Epithelial cell of esophagus (primary cell): ENCODE results near the gene CD53.

Source experiments
- DNase-seq: peaks from one replicate; pipeline ENCODE4 v3.0.0; 2010; ENCODE audit warnings: low read depth
- H3K4me3 ChIP-seq: 2 replicates; pipeline ENCODE4 v1.5.1; 2011; ENCODE audit warnings: mild to moderate bottlenecking, low read length, control low read depth
- TF ChIP-seq, protein P1 (sequence below): IDR thresholded peaks from 2 replicates; pipeline ENCODE4 v1.5.1; 2011; ENCODE audit warnings: low read depth, mild to moderate bottlenecking, low read length, control low read depth, inconsistent platforms; ENCODE audit not compliant: insufficient read depth; ENCODE audit errors: missing control alignments

The CD53 gene

DNA sequence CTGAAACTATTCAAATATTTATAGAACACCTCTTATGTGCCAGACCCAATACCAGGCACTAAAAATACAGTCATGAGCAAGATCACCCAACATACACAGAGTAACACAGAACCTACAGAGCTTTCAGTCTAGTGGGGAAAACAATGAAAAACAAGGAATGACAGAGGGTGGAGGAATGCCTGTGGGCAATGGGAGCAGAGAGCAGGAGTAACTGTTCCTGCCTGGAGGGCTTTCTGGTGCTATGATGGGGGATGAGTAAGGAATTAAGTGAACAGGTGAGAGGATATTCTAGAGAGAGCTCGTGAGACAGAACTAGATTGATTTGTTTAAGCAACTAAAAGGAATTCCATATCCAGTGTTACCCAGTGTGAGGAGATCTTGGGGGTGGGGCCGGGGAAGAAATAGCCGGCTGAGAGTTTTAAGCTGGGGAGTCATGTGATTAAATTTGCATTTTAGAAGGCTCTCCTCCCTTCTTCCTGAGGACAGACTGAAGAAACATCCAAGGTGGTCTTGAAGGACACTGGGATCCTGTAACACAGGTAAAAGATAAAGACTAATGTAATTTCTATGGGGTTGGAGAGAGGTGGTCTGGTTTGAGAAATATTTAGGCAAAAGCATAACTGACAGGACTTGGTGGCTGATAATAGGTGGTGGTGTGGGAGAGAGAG, 2.1 kb upstream of the CD53 start:
- H3K4me3 ChIP-seq = no peak overlapping the region
- peak; percentile 2 for DNase-seq
- TF ChIP-seq, protein P1, sequence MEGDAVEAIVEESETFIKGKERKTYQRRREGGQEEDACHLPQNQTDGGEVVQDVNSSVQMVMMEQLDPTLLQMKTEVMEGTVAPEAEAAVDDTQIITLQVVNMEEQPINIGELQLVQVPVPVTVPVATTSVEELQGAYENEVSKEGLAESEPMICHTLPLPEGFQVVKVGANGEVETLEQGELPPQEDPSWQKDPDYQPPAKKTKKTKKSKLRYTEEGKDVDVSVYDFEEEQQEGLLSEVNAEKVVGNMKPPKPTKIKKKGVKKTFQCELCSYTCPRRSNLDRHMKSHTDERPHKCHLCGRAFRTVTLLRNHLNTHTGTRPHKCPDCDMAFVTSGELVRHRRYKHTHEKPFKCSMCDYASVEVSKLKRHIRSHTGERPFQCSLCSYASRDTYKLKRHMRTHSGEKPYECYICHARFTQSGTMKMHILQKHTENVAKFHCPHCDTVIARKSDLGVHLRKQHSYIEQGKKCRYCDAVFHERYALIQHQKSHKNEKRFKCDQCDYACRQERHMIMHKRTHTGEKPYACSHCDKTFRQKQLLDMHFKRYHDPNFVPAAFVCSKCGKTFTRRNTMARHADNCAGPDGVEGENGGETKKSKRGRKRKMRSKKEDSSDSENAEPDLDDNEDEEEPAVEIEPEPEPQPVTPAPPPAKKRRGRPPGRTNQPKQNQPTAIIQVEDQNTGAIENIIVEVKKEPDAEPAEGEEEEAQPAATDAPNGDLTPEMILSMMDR = no peak

DNA sequence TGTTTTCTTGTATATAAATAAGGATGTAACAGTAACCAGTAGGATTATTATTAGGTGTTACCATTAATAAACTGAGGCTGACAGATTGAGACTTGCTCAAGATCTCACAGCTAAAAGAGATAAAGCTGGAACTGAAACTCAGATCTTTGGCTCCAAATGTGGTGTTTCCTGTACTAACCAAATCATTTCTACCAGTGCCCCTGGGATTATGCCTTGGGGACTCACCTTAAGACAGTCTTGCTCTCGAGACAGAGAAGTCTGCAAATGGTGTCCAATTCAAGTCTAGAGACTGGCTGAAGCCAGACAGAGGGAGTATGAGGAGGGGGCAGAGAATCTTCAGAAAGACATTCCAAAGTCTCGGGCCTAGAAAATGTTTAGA, 593 bp upstream of the CD53 start:
- DNase-seq = no peak
- no peak overlapping the region for H3K4me3 ChIP-seq

DNA sequence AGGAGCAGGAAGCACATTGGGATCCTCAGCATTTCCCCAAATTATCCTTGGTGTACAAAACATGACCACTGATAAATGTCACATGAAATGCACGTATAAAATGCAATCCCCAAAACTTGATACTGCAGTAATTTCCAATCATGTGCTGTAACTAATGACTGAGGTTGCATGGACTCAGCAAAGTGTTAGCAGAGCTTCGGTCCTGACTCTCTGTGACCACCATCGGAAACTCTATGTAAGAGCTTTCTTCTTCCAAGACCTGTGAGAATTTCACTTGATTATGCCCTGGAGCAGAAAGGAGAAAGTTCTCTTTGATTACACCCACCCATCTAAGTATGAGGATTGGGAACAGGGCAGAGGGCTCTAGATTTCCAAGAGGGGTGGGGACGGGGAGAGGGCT, 908 bp downstream of the CD53 start:
- DNase-seq = no peak
- H3K4me3 ChIP-seq = no peak overlapping the region
- TF ChIP-seq, protein P1 = no peak

More for the DNA sequence above, 593 bp upstream of the CD53 start:
- TF ChIP-seq, protein P1 = no peak

DNA sequence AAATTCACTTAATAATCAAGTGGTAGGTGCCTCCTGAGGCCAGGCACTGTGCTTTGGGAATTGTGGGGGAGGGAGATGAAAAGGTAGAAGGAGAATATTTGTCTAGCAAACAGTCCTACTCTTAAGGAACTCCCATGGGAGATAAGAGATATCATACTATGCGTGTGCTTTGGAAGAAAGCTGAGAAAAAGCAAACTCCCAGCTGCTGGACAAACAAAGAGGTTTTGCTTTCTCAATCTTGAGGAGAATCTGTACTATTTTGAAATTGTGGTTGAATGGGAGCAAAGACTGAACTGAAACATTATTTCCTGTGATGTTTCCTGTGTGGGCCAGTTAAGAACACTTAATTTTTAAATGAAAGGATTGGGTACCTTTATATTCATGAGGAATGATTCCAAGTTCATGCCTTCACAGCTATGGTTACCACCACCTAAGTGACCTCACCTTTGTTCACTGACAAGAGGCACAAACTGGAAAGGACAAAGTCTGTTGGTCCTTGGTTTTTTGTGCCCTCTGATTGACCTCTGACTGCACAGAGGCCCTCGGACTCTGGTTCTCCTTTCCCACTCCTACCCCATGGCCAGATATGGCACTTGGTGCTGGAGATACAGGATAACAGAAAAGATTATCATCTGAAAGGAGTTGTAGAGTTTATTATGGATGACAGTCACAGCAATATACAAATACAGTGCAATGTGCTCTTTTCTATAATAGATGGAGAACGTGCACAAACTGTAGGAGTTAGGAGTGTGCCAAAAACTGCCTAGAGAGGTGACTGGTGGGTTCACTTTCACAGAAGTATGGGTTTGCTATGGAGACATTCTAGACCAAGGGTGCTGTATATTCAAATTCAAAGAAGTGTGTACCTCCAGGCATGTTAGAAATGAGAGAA, 1.6 kb downstream of the CD53 start:
- DNase-seq = no peak
- H3K4me3 ChIP-seq = no peak overlapping the region
- TF ChIP-seq, protein P1 = no peak

DNA sequence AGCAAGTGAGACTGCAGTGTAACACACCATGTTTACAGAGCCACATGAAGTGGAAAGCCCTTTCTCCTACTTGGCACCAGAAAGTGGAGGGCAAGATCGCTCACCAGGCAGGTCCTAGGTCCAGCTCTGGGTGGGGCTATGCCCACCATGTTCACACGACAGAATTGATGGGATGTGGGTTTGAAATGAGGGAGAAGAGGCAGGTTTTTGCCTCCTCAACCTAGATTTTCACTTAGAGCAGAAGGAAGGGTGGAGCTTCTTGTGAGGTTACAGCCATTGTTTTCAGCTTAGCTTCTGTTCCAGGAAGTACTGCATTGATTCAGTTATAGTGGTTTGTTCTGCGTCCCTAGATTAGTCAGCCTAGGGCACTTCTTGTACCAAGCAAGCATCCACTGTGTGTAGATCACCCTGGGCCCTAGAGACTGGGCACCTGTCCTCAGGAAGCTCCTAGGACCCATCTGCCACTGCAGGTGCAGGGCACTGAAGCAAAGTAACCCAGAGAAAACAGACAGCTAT, 2.3 kb downstream of the CD53 start:
- peak; percentile 20 for DNase-seq
- H3K4me3 ChIP-seq = no peak overlapping the region
- TF ChIP-seq, protein P1 = no peak

DNA sequence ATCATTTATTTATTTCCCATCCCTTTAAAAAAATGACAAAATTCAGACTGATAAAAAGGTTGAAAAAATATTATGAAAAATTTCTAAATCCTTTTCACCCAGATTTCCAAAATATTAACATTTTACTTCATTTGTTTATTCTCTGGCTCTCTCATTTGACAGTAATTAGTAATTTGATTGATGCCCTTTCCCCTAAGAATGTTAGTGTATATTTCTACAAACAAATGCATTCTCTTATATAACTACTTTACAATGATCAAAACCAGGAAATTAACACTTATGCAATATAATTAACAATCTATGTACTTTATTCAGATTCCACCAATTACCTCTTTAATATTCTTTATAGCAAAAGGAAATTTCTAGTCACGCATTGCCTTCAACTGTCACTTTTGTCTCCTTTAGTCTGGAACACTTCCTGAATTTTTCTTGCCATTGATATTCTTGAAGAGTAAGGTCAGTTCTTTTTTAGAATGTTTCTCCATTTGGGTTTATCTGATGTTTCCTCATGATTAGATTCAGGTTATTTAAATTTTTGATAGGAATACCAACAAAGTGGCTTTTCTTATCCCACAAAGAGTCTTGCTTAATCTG, 3.9 kb downstream of the CD53 start:
- TF ChIP-seq, protein P1 = no peak
- DNase-seq = no peak
- H3K4me3 ChIP-seq = no peak overlapping the region
